HG03575 (cell line): ENCODE measurements around the gene GCSH.
"Not testable (repeated sequence)": the region's sequence is repeated elsewhere in the genome, so short reads cannot be mapped to it uniquely, and the experiment has no call there.

Source experiments
- ATAC-seq: cut with Tn5 transposase; IDR thresholded peaks from one replicate; pipeline ENCODE4 v1.9.1; 2021; ENCODE audit not compliant: unreplicated experiment, insufficient number of reproducible peaks, low FRiP score; ENCODE audit errors: extremely low read depth

The GCSH gene

GRCh38 chr16:81095953-81096714 lies at the start of gene GCSH:
TSS of gene GCSH (minus strand) at chr16:81096395. CDS start at chr16:81096278, 117 bp downstream.
- peak; percentile 92 for ATAC-seq

GRCh38 chr16:81143921-81144471 lies 47.8 kb upstream of the GCSH start:
- ATAC-seq = no peak

- no peak for ATAC-seq
Observed at GRCh38 chr16:81142864-81143263, 46.7 kb upstream of the GCSH start.

DNA sequence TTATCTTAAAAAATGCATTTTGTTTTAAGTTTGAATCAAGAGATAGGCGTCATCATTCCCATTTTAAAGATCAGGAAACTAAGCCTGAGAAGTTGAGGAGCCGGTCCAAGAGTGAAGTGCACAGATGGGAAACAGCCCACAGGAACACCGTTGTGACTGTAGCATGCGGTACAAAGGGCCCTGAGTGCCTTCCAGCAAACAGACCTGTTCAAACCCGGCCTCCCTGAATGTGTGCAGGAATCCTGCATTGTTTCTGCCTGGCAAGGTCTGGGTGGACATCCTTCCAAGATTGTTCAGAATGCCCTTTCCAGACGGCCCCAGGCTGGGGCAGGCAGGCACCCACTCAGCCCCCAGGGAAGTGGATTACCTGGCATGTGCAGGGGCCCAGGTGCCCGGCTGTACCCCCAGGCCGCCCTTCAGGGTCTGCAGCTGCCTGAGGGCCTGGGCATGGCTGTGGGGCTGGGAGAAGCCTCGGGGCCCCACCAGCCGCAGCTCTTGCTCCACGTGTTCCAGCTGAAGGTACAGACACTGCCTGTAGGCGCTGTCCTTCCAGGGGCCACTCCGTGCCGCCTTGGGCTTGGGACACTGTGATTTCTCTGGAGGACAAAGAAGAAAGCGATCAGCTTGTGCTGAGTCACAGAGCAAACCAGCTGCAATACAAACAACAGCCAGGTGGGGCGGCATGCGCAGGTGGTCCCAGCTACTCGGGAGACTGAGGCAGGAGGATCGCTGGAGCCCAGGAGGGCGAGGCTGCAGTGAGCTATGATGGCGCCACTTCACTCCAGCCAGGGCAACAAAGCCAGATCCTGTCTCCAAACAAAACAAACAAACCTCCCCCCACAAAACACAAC lies 45.0 kb upstream of the GCSH start:
- ATAC-seq = no peak

GRCh38 chr16:81138831-81139557 lies 42.8 kb upstream of the GCSH start:
- ATAC-seq = no peak

GRCh38 chr16:81137754-81138153 lies 41.6 kb upstream of the GCSH start:
- ATAC-seq = no peak

GRCh38 chr16:81136390-81137335 lies 40.5 kb upstream of the GCSH start:
- ATAC-seq = no peak

DNA sequence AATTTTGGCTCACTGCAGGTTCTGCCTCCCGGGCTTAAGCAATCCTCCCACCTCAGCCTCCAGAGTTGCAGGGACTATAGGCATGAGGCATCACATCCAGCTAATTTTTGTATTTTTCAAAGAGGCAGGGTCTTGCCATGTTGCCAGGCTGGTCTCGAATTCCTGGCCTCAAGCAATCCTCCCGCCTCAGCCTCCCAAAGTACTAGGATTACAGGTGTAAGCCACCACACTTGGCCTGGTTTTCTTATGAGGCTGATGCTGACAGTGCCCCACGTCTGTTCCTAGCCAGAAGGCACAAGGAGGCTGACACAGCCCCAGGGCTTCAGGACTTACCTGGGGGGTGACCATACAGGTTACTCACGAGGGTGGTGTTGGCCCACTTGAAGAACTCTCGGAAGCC lies 33.9 kb upstream of the GCSH start:
- ATAC-seq = no peak

- no peak for ATAC-seq
Observed at GRCh38 chr16:81128726-81129524, 32.7 kb upstream of the GCSH start.

DNA sequence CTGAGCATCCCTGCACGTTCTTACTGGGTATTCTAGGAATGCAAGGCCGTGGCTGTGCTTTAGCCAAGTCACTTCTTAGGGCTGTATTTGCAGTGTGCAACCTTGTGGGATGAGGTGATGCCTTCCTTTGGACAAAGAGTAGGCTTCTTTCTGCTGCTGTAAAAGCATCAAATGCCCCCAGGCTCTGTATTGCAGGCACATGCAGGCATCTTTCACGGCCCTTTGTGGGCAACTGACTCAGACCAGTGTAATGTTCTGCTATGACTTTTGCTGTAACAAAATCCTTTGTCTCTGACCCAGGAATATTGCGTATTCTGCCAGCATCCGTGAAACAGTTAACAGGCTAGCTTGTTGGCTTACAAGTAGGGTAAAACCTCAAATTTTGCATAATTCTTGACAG lies 30.9 kb upstream of the GCSH start:
- no peak for ATAC-seq

GRCh38 chr16:81123092-81123852 lies 27.1 kb upstream of the GCSH start:
- ATAC-seq = no peak

GRCh38 chr16:81121474-81121990 lies 25.3 kb upstream of the GCSH start:
- no peak for ATAC-seq

DNA sequence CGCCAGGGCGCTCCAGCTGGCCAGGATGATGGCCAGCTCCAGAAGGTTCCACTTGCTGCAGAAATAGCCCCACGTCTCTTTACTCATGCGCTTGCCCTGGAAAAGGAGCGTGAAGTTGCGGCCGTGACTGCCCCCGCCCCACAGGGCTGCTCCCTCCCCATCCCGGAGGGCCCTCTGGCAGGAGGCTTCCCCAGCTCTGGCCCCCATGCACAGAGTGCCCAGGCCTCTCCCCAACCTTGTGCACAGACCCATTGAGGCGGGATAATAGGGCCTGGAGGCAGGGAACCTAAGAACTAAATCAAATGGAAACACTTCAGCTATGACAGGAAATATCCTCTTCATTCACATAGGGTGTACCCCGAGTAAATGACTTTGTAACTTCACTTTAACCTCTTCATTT lies 21.2 kb upstream of the GCSH start:
- ATAC-seq = no peak

DNA sequence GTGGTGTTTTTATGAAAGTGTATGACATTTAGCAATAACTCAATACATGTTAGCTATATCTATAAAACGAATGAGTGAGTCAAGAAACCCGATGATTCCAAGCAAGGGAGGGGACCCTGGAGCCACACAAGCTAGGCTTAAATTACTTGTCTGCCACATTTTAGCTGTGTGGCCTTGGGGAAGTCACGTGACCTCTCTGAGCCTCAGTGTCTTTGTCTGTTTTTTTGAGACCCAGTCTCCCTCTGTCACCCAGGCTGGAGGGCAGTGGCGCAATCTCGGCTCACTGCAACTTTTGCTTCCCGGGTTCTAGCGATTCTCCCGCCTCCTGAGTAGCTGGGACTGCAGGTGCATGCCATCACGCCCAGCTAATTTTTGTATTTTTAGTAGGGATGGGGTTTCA lies 20.1 kb upstream of the GCSH start:
- no peak for ATAC-seq

- ATAC-seq = no peak
Observed at GRCh38 chr16:81112453-81112852, 16.3 kb upstream of the GCSH start.

- not testable (repeated sequence) for ATAC-seq
Observed at GRCh38 chr16:81109274-81109673, 13.1 kb upstream of the GCSH start.

DNA sequence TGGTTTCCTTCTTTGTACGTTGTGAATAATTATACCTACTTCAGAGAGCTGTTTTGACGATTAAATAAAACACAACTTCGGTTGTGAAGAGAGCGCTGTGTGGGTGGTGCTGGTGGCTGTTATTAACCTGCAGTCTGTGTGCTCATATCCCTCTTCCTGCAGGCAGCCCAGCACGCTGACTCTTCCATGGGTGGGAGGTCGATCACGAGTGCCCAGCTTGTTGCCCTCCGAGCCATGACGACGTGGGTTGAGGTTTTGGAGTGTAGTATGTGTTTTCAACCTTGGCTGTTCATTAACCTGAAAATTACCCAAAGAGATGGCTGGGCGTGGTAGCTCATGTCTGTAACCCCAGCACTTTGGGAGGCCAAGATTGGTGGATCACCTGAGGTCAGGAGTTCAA lies 11.3 kb upstream of the GCSH start:
- no peak for ATAC-seq
